GM12873 (cell line): ENCODE measurements around the gene BCAS3.

ENCODE experiments used
- CTCF ChIP-seq: IDR thresholded peaks from 2 replicates; pipeline ENCODE4 v1.5.1; 2012; ENCODE audit warnings: low read depth, mild to moderate bottlenecking, moderate library complexity, low read length, control low read depth; ENCODE audit not compliant: insufficient read depth; ENCODE audit errors: missing control alignments

The BCAS3 gene

GRCh38 chr17:60653569-60653968 is 24.1 kb upstream of the BCAS3 start:
- TF ChIP-seq CTCF: no peak

GRCh38 chr17:60656499-60656898 is 21.2 kb upstream of the BCAS3 start:
- TF ChIP-seq CTCF: no peak

GRCh38 chr17:60659156-60659555 is 18.5 kb upstream of the BCAS3 start:
- no peak for TF ChIP-seq CTCF

GRCh38 chr17:60661489-60661888 is 16.2 kb upstream of the BCAS3 start:
- TF ChIP-seq CTCF: no peak

- TF ChIP-seq CTCF: no peak
These were observed 13.6 kb upstream of the BCAS3 start for GRCh38 chr17:60664022-60664421.

GRCh38 chr17:60665602-60666001 is 12.0 kb upstream of the BCAS3 start:
- no peak for TF ChIP-seq CTCF

GRCh38 chr17:60671482-60671881 is 6.2 kb upstream of the BCAS3 start:
- no peak for TF ChIP-seq CTCF
